HepG2 (cell line): Measurements from ENCODE around the gene FAM124A. TPM values are rescaled to one million over a fixed set of nuclear protein-coding genes. Genes with fewer than 3 reads are reported as not detected.

Experiments
- ATAC-seq: fragments of 200-7000 bp; cut with Tn5 transposase; 3 replicates; pipeline ENCODE4 v1.9.1; 2020; ENCODE audit warnings: mild to moderate bottlenecking, moderate library complexity
- BruUV-seq: library from RNA; stranded (reverse); fragments of 400-500 nt; replicated peaks from 2 replicates; lab custom pipeline; 2021; lab: Mats Ljungman, UMichigan
- CTCF ChIA-PET: fragments of 300-600 bp; formaldehyde crosslinking; extraction: SDS; loops from one replicate; lab custom pipeline; 2021; ENCODE audit warnings: low total read pairs, inconsistent platforms, low intra/inter-chr PET ratio; lab: Yijun Ruan, JAX
- POLR2A ChIA-PET: fragments of 350-600 bp; sonication (Branson Sonifier 250); formaldehyde crosslinking; loops from one replicate; lab custom pipeline; 2020; ENCODE audit warnings: antibody characterized with exemption, inconsistent platforms; lab: Yijun Ruan, JAX
- DNase-seq: peaks from one replicate; pipeline ENCODE4 v3.0.0-alpha.2; 2015; ENCODE audit warnings: low spot score
- FAIRE-seq: peaks from 3 replicates; lab custom pipeline; 2011; peaks lifted over from hg19 to GRCh38; lab: Jason Lieb, UNC
- H2AFZ ChIP-seq: one replicate; pipeline ENCODE4 v1.6.1; 2011; ENCODE audit warnings: low read length, inconsistent platforms
- H3K27ac ChIP-seq: fragments of 300-600 bp; 3 replicates; pipeline ENCODE4 v1.8.0; 2011; ENCODE audit warnings: mixed run types, mild to moderate bottlenecking, mixed read lengths, low read length, inconsistent platforms; ENCODE audit not compliant: insufficient read depth; ENCODE audit errors: extremely low read length
- H3K27me3 ChIP-seq, 2 experiments: fragments of 200-600 bp in 1 of 2; 2 replicates in 1 of 2; 3 replicates in 1 of 2; pipeline versions ENCODE4 v1.6.0 to v1.8.0; 2011; ENCODE audit warnings: low read length in 2 of 2, mild to moderate bottlenecking in 2 of 2, moderate library complexity in 2 of 2, inconsistent platforms in 1 of 2; ENCODE audit not compliant: insufficient read depth in 2 of 2, control insufficient read depth in 1 of 2
- H3K36me3 ChIP-seq, 2 experiments: fragments of 200-600 bp in 1 of 2; replicated peaks in 1 of 2; 2 replicates in 1 of 2; 3 replicates in 1 of 2; pipeline versions ENCODE4 v1.5.1 to v1.8.0; 2011; ENCODE audit warnings: low read length in 2 of 2, inconsistent platforms in 1 of 2; ENCODE audit not compliant: insufficient read depth in 2 of 2, control insufficient read depth in 1 of 2
- H3K4me1 ChIP-seq: 2 replicates; pipeline ENCODE4 v1.5.1; 2012; ENCODE audit warnings: low read length, inconsistent platforms; ENCODE audit not compliant: insufficient read depth
- H3K4me2 ChIP-seq: 2 replicates; pipeline ENCODE4 v1.6.0; 2011; ENCODE audit warnings: low read depth, low read length, inconsistent platforms
- H3K4me3 ChIP-seq, 3 experiments: fragments of 200-600 bp in 1 of 3; sonication (generic), shearing (Covaris generic) in 1 of 3; replicated peaks in 1 of 3; 2 replicates each; pipeline ENCODE4 v1.5.1; 2011 to 2016; ENCODE audit warnings: low read length in 3 of 3, inconsistent platforms in 2 of 3, low read depth in 2 of 3, mild to moderate bottlenecking in 2 of 3, control low read depth in 1 of 3, mixed read lengths in 1 of 3; ENCODE audit not compliant: insufficient read depth in 1 of 3
- H3K79me2 ChIP-seq: one replicate; pipeline ENCODE4 v1.6.1; 2011; ENCODE audit warnings: low read length, inconsistent platforms; ENCODE audit not compliant: insufficient read depth
- H3K9ac ChIP-seq: 2 replicates; pipeline ENCODE4 v1.6.0; 2011; ENCODE audit warnings: mild to moderate bottlenecking, low read depth, low read length, inconsistent platforms; ENCODE audit not compliant: insufficient read depth
- H3K9me3 ChIP-seq: 2 replicates; pipeline ENCODE4 v1.5.1; 2012; ENCODE audit warnings: mild to moderate bottlenecking, low read length
- H4K20me1 ChIP-seq: 2 replicates; pipeline ENCODE4 v1.6.0; 2011; ENCODE audit warnings: inconsistent platforms, mild to moderate bottlenecking, low read length, moderate library complexity; ENCODE audit not compliant: insufficient read depth
- FOXJ3 ChIP-seq: sonication (generic); formaldehyde crosslinking; IDR thresholded peaks from 2 replicates; pipeline ENCODE4 v1.4.0; 2020; ENCODE audit warnings: missing genetic modification reagents, mild to moderate bottlenecking, borderline replicate concordance
- GFI1 ChIP-seq: sonication (generic); formaldehyde crosslinking; IDR thresholded peaks from 2 replicates; pipeline ENCODE4 v1.5.0; 2020; ENCODE audit warnings: missing genetic modification reagents, mild to moderate bottlenecking, borderline replicate concordance
- RFX5 ChIP-seq: IDR thresholded peaks from 2 replicates; pipeline ENCODE4 v1.6.1; 2011; ENCODE audit warnings: low read depth, low read length, improper control_type of control experiment
- TEF ChIP-seq: sonication (generic); formaldehyde crosslinking; IDR thresholded peaks from 2 replicates; pipeline ENCODE4 v1.5.0; 2020; ENCODE audit warnings: missing genetic modification reagents
- ZBTB7B ChIP-seq: sonication (generic); formaldehyde crosslinking; IDR thresholded peaks from 2 replicates; pipeline ENCODE4 v1.4.0; 2020; ENCODE audit warnings: missing genetic modification reagents
- ZNF367 ChIP-seq: sonication (generic); formaldehyde crosslinking; IDR thresholded peaks from 2 replicates; pipeline ENCODE4 v1.4.0; 2020; ENCODE audit warnings: missing genetic modification reagents, borderline replicate concordance
- ZNF563 ChIP-seq: sonication (generic); formaldehyde crosslinking; IDR thresholded peaks from 2 replicates; pipeline ENCODE4 v1.8.0; 2022; ENCODE audit warnings: mild to moderate bottlenecking, moderate library complexity, missing genetic modification reagents
- ZSCAN30 ChIP-seq: sonication (generic); formaldehyde crosslinking; IDR thresholded peaks from 2 replicates; pipeline ENCODE4 v1.5.0; 2020; ENCODE audit warnings: mild to moderate bottlenecking, missing genetic modification reagents
- WGBS: methylation state at CpG from one replicate; pipeline ENCODE4 v1.1.6; 2017; ENCODE audit warnings: low lambda C conversion rate; 5-methylcytosine and 5-hydroxymethylcytosine counted together
- in situ Hi-C: cut with HindIII; loops from 2 replicates; pipeline ENCODE4 v1.10.0; 2017; ENCODE audit warnings: low pct_unique_long_range_greater_than_20kb; ENCODE audit not compliant: extremely low pct_ligation_motif_present
- intact Hi-C: fragments of 100-400 bp; cut with micrococcal nuclease; formaldehyde crosslinking; loops from one replicate; pipeline ENCODE4 v1.10.0; 2022; ENCODE audit not compliant: unreplicated experiment
- polyA plus RNA-seq, 8 experiments: library from polyadenylated mRNA; depleted of rRNA in 3 of 8; stranded (reverse) in 7 of 8; unstranded in 1 of 8; fragments of >200 nt; fragmentation: Illumina TruSeq in 4 of 8; extraction: Trizol in 4 of 8; gene quantifications; 2 replicates each; pipeline versions ENCODE4 v1.2.1 to v1.2.3, GENCODE V29; 2011 to 2016; ENCODE audit warnings: low read depth in 4 of 8, missing spikeins in 1 of 8, mixed read lengths in 1 of 8; ENCODE audit not compliant: insufficient read depth in 1 of 8
- total RNA-seq, 5 experiments: library from RNA; depleted of rRNA; stranded (reverse); fragments of >200 nt; fragmentation: Illumina TruSeq; extraction: Trizol; gene quantifications; 2 replicates each; pipeline ENCODE4 v1.2.3, GENCODE V29; 2016; ENCODE audit warnings: low read depth in 1 of 5
- TF ChIP-seq, protein P1 (sequence below): sonication (generic); formaldehyde crosslinking; IDR thresholded peaks from 2 replicates; pipeline ENCODE4 v1.4.0; 2020; ENCODE audit warnings: mild to moderate bottlenecking, low read depth, missing genetic modification reagents
- TF ChIP-seq, protein P2 (sequence below): sonication (generic); formaldehyde crosslinking; IDR thresholded peaks from 2 replicates; pipeline ENCODE4 v1.9.0; 2021; ENCODE audit warnings: missing genetic modification reagents, borderline replicate concordance
- TF ChIP-seq, protein P3 (sequence below): sonication (generic); formaldehyde crosslinking; conservative IDR thresholded peaks from 2 replicates; pipeline ENCODE4 v1.4.0; 2020; ENCODE audit warnings: missing genetic modification reagents

Gene FAM124A
- total and polyA plus RNA-seq, 2 of the 13 experiments (the other 11 are each of a cell fraction or from before 2014, with no cell fraction given), result not detected

DNA sequence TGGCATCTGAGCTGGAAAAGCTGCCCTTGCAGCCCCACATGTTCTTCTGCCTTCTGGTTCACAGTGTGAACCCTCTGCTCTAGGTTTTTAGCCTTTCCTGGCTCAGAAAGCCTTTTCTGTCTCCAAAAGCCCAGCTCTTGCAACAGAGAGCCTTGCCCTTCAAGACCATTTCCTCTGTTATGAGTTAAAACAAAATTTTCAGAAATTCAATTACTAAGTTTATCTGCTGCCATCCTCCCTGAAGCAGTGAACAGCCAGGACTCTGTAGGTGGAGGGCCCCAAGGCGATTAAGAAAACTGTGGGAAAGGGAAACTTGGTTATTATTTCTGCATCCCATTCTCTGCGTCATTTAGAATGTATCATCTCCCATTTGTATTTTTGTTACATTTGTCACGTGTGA, 18.8 kb downstream of the FAM124A start (continued):
- TF ChIP-seq ZBTB7B (CRISPR knock-in tag), result no peak
- no peak for TF ChIP-seq GFI1 (CRISPR knock-in tag)
- TF ChIP-seq, protein P1, sequence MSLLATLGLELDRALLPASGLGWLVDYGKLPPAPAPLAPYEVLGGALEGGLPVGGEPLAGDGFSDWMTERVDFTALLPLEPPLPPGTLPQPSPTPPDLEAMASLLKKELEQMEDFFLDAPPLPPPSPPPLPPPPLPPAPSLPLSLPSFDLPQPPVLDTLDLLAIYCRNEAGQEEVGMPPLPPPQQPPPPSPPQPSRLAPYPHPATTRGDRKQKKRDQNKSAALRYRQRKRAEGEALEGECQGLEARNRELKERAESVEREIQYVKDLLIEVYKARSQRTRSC (CRISPR knock-in tag), result no peak
- TF ChIP-seq ZNF563 (CRISPR knock-in tag), result no peak

- no peak overlapping the region for H2AFZ ChIP-seq
- no TSS peak for BruUV-seq
- H3K4me3 ChIP-seq, result no peak overlapping the region
- no peaks in the 10 kb centered on the region for H3K4me1 ChIP-seq
- ChIA-PET POLR2A (no interaction called here), CTCF (no interaction called here)
- H3K36me3 ChIP-seq, result no peaks in the 10 kb centered on the region
- WGBS, result 24% methylated on average over 6 of the region's 6 CpGs
- in situ Hi-C loops, result no loop called here
- H3K9me3 ChIP-seq, result no peaks in the 10 kb centered on the region
- TF ChIP-seq ZNF367, result no peak
- no peak for FAIRE-seq
- H3K27ac ChIP-seq, result no peak overlapping the region
- H4K20me1 ChIP-seq, result no peaks in the 10 kb centered on the region
- no peak overlapping the region for H3K4me2 ChIP-seq
- DNase-seq, result no peak
- H3K79me2 ChIP-seq, result no peaks in the 10 kb centered on the region
- intact Hi-C loops, result no loop called here
- H3K9ac ChIP-seq, result no peak overlapping the region
- H3K27me3 ChIP-seq, result peaks cover 2 to 29% of the 10 kb centered on the region in 2 experiments; a peak in 3 of 5 replicates
- no peak for ATAC-seq
Measured at GRCh38 chr13:51241720-51242119, 19.5 kb downstream of the FAM124A start.

GRCh38 chr13:51243227-51243626, 21.0 kb downstream of the FAM124A start:
- 14% methylated on average over 4 of the region's 4 CpGs for WGBS
- intact Hi-C loops (no loop called here), in situ Hi-C loops (no loop called here)
- ATAC-seq (no peak), FAIRE-seq (no peak), DNase-seq (no peak)
- BruUV-seq, result no TSS peak
- no peaks in the 10 kb centered on the region for H3K36me3 ChIP-seq
- H3K4me1 ChIP-seq, result no peaks in the 10 kb centered on the region
- H3K9me3 ChIP-seq, result no peaks in the 10 kb centered on the region
- H4K20me1 ChIP-seq, result no peaks in the 10 kb centered on the region
- H3K9ac ChIP-seq, result no peak overlapping the region
- no peaks in the 10 kb centered on the region for H3K79me2 ChIP-seq
- H2AFZ ChIP-seq, result no peak overlapping the region
- no peak overlapping the region for H3K4me2 ChIP-seq
- ChIA-PET CTCF (no interaction called here), POLR2A (no interaction called here)
- H3K27me3 ChIP-seq, result peaks cover 6 to 38% of the 10 kb centered on the region in 2 experiments; a peak in 3 of 5 replicates
- H3K4me3 ChIP-seq, result no peak overlapping the region
- H3K27ac ChIP-seq, result no peak overlapping the region
- no peak for TF ChIP-seq TEF
- TF ChIP-seq, protein P2, sequence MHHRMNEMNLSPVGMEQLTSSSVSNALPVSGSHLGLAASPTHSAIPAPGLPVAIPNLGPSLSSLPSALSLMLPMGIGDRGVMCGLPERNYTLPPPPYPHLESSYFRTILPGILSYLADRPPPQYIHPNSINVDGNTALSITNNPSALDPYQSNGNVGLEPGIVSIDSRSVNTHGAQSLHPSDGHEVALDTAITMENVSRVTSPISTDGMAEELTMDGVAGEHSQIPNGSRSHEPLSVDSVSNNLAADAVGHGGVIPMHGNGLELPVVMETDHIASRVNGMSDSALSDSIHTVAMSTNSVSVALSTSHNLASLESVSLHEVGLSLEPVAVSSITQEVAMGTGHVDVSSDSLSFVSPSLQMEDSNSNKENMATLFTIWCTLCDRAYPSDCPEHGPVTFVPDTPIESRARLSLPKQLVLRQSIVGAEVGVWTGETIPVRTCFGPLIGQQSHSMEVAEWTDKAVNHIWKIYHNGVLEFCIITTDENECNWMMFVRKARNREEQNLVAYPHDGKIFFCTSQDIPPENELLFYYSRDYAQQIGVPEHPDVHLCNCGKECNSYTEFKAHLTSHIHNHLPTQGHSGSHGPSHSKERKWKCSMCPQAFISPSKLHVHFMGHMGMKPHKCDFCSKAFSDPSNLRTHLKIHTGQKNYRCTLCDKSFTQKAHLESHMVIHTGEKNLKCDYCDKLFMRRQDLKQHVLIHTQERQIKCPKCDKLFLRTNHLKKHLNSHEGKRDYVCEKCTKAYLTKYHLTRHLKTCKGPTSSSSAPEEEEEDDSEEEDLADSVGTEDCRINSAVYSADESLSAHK (CRISPR knock-in tag), result no peak
- no peak for TF ChIP-seq FOXJ3 (CRISPR knock-in tag)
- TF ChIP-seq, protein P3, sequence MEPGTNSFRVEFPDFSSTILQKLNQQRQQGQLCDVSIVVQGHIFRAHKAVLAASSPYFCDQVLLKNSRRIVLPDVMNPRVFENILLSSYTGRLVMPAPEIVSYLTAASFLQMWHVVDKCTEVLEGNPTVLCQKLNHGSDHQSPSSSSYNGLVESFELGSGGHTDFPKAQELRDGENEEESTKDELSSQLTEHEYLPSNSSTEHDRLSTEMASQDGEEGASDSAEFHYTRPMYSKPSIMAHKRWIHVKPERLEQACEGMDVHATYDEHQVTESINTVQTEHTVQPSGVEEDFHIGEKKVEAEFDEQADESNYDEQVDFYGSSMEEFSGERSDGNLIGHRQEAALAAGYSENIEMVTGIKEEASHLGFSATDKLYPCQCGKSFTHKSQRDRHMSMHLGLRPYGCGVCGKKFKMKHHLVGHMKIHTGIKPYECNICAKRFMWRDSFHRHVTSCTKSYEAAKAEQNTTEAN, result no peak
- TF ChIP-seq RFX5, result no peak
- no peak for TF ChIP-seq ZSCAN30
